ENCODE data around the gene AHRR. TPM values are rescaled to one million over a fixed set of nuclear protein-coding genes. Genes with fewer than 3 reads are reported as not detected.

Gene AHRR
- total and polyA plus RNA-seq, 9 of the 15 experiments (the other 6 are each of a cell fraction or from before 2014, with no cell fraction given) = 0.06 to 1.6 (median 0.75) TPM; not detected in 1

DNA sequence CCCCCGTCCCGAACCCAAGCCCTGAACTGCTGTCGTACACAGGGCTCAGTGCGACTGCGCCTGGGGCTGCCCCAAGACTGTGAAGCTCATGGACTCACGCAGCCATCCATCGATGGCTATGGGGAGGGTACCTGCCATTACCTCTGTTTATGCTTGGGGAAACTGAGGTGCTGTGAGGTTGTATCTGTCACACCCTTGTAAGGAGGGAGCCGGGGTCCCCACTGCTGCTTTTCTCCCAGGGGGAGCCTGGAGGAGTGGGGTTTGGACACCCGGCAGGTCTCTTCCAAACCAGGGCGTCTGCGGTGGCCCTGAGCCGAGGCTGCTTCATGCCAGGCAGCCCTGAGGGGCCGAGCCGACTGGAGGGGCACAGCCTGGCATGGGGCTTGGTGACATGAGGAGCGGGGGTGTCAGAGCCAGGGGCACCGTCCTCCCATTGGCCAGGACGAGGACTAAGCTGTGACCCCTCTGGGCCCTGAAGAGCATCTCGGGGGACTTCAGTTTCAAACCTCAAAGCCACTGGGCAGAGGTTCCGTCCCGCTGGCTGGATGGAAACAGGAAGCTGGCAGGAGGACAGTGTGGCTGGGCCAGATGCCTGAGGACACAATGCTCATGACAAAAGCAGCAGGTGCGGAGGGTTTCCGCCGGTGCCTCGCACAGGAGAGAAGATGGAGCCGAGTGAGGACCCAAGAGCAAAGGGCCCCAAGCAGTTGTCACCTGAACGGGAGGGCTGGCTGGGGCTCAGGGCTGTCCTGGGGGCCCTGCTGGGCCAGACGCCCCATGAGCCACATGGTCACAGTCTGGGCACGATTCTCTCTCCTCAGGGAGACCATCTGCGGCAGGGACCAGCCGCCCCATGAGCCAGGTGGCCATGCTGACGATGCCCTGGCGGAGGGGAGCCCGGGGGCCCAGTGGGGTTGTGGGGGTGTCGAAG, 67.0 kb downstream of the AHRR start:
- intact Hi-C loops (cut with micrococcal nuclease) = no loop called here
- no peak overlapping the region for H2AFZ ChIP-seq (ENCODE audit: low read depth, low read length)
- H3K4me1 ChIP-seq (replicated peaks in 1 of 2; ENCODE audit: control insufficient read depth in 2 of 2, insufficient read depth in 2 of 2, low read length in 2 of 2) = peaks cover 0 to 7% of the 10 kb centered on the region in 2 experiments; a peak in 2 of 5 replicates
- BruUV-seq (replicated peaks) = no TSS peak
- H3K9ac ChIP-seq (ENCODE audit: insufficient read depth in 1 of 2, low read depth in 2 of 2, low read length in 2 of 2) = no peak overlapping the region
- H3K4me2 ChIP-seq (ENCODE audit: insufficient read depth, low read length) = no peak overlapping the region
- H4K20me1 ChIP-seq (replicated peaks; ENCODE audit: control insufficient read depth, insufficient read depth, low read length) = peaks cover 13% of the 10 kb centered on the region; the same call in 1 of the 2 replicates
- H3K79me2 ChIP-seq (ENCODE audit: control insufficient read depth, insufficient read depth, low read length) = no peaks in the 10 kb centered on the region
- H3K9me3 ChIP-seq (replicated peaks; ENCODE audit: control insufficient read depth, insufficient read depth, low read depth, low read length) = 0 out of 2 replicates have a peak, but pooled peaks cover 2% of the 10 kb centered on the region
- DNase-seq (ENCODE audit: extremely low read depth in 1 of 4, low spot score in 3 of 4) (peak in 1 of 4 experiments; percentile 10), FAIRE-seq (no peak), ATAC-seq (no peak)
- ChIA-PET CTCF (ENCODE audit: low intra/inter-chr PET ratio) (no interaction called here), POLR2A (interaction anchor here (0.6 kb wide), 1 partner anchor 26 kb away, joined by 3 read pairs; no protein-coding TSS in a partner anchor)
- H3K27ac ChIP-seq (ENCODE audit: extremely low read depth, low read depth, low read length) = no peak overlapping the region; the same call in 2 of the 3 replicates
- no peaks in the 10 kb centered on the region for H3K9me1 ChIP-seq (ENCODE audit: control insufficient read depth, insufficient read depth, low read length)
- no peak overlapping the region for H3K4me3 ChIP-seq
- in situ Hi-C loops (cut with MboI) = no loop called here
- 7% methylated on average over 27 of the region's 34 CpGs for WGBS (ENCODE audit: insufficient coverage, low coverage, missing lambda C conversion rate)
- H3K27me3 ChIP-seq (ENCODE audit: control insufficient read depth in 2 of 2, insufficient read depth in 2 of 2, low read length in 2 of 2) = peaks cover 22 to 56% of the 10 kb centered on the region in 2 experiments; a peak in 4 of 5 replicates
- no peaks in the 10 kb centered on the region for H3K36me3 ChIP-seq (ENCODE audit: control insufficient read depth, insufficient read depth, low read length)
- no peak for TF ChIP-seq HSF4 (CRISPR knock-in tag; IDR thresholded peaks at IDR 0.05; ENCODE audit: borderline replicate concordance)
- TF ChIP-seq, protein P1, sequence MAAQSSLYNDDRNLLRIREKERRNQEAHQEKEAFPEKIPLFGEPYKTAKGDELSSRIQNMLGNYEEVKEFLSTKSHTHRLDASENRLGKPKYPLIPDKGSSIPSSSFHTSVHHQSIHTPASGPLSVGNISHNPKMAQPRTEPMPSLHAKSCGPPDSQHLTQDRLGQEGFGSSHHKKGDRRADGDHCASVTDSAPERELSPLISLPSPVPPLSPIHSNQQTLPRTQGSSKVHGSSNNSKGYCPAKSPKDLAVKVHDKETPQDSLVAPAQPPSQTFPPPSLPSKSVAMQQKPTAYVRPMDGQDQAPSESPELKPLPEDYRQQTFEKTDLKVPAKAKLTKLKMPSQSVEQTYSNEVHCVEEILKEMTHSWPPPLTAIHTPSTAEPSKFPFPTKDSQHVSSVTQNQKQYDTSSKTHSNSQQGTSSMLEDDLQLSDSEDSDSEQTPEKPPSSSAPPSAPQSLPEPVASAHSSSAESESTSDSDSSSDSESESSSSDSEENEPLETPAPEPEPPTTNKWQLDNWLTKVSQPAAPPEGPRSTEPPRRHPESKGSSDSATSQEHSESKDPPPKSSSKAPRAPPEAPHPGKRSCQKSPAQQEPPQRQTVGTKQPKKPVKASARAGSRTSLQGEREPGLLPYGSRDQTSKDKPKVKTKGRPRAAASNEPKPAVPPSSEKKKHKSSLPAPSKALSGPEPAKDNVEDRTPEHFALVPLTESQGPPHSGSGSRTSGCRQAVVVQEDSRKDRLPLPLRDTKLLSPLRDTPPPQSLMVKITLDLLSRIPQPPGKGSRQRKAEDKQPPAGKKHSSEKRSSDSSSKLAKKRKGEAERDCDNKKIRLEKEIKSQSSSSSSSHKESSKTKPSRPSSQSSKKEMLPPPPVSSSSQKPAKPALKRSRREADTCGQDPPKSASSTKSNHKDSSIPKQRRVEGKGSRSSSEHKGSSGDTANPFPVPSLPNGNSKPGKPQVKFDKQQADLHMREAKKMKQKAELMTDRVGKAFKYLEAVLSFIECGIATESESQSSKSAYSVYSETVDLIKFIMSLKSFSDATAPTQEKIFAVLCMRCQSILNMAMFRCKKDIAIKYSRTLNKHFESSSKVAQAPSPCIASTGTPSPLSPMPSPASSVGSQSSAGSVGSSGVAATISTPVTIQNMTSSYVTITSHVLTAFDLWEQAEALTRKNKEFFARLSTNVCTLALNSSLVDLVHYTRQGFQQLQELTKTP (IDR thresholded peaks at IDR 0.05; ENCODE audit: low read depth in 1 of 2, partially characterized antibody in 2 of 2) = no peak
- no peak for TF ChIP-seq ZNF551 (CRISPR knock-in tag; IDR thresholded peaks at IDR 0.05)
- no peak for TF ChIP-seq MAFG (tag; conservative IDR thresholded peaks at IDR 0.05)
- TF ChIP-seq, protein P2, sequence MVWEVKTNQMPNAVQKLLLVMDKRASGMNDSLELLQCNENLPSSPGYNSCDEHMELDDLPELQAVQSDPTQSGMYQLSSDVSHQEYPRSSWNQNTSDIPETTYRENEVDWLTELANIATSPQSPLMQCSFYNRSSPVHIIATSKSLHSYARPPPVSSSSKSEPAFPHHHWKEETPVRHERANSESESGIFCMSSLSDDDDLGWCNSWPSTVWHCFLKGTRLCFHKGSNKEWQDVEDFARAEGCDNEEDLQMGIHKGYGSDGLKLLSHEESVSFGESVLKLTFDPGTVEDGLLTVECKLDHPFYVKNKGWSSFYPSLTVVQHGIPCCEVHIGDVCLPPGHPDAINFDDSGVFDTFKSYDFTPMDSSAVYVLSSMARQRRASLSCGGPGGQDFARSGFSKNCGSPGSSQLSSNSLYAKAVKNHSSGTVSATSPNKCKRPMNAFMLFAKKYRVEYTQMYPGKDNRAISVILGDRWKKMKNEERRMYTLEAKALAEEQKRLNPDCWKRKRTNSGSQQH (CRISPR knock-in tag; IDR thresholded peaks at IDR 0.05) = no peak
- TF ChIP-seq ZNF347 (CRISPR knock-in tag; IDR thresholded peaks at IDR 0.05; ENCODE audit: low read depth) = no peak
- no peak for TF ChIP-seq THRAP3 (IDR thresholded peaks at IDR 0.05; ENCODE audit: borderline replicate concordance)
- no peak for TF ChIP-seq ZNF830 (CRISPR knock-in tag; IDR thresholded peaks at IDR 0.05)
- TF ChIP-seq ZNF224 (CRISPR knock-in tag; IDR thresholded peaks at IDR 0.05) = no peak
- TF ChIP-seq, protein P3, sequence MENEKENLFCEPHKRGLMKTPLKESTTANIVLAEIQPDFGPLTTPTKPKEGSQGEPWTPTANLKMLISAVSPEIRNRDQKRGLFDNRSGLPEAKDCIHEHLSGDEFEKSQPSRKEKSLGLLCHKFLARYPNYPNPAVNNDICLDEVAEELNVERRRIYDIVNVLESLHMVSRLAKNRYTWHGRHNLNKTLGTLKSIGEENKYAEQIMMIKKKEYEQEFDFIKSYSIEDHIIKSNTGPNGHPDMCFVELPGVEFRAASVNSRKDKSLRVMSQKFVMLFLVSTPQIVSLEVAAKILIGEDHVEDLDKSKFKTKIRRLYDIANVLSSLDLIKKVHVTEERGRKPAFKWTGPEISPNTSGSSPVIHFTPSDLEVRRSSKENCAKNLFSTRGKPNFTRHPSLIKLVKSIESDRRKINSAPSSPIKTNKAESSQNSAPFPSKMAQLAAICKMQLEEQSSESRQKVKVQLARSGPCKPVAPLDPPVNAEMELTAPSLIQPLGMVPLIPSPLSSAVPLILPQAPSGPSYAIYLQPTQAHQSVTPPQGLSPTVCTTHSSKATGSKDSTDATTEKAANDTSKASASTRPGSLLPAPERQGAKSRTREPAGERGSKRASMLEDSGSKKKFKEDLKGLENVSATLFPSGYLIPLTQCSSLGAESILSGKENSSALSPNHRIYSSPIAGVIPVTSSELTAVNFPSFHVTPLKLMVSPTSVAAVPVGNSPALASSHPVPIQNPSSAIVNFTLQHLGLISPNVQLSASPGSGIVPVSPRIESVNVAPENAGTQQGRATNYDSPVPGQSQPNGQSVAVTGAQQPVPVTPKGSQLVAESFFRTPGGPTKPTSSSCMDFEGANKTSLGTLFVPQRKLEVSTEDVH (IDR thresholded peaks at IDR 0.05; ENCODE audit: low read depth, partially characterized antibody) = no peak
- no peak for TF ChIP-seq ZNF140 (CRISPR knock-in tag; IDR thresholded peaks at IDR 0.05)
- no peak for TF ChIP-seq TEAD2 (tag; IDR thresholded peaks at IDR 0.05)
- TF ChIP-seq MXI1 (IDR thresholded peaks at IDR 0.05; ENCODE audit: low read depth, low read length) = no peak
